CD14-positive monocyte (primary cell): ENCODE data around the gene BIRC5. TPM values are rescaled to one million over a fixed set of nuclear protein-coding genes. Genes with fewer than 3 reads are reported as not detected.

Experiments used
- DNase-seq, 3 donors: peaks; one replicate each; pipeline ENCODE4 v3.0.0-alpha.2; 2011 to 2022
- H2AFZ ChIP-seq: 2 replicates; pipeline ENCODE4 v1.6.0; 2012; ENCODE audit warnings: mild to moderate bottlenecking, low read depth, low read length, inconsistent platforms; ENCODE audit not compliant: insufficient read depth, poor library complexity, severe bottlenecking
- H3K27ac ChIP-seq, 2 donors: 1 replicate in 1 of 2; 2 replicates in 1 of 2; pipeline ENCODE4 v1.5.1; 2012 to 2013; ENCODE audit warnings: low read length in 2 of 2, control low read depth in 1 of 2, inconsistent platforms in 1 of 2, low read depth in 1 of 2, mild to moderate bottlenecking in 1 of 2
- H3K27me3 ChIP-seq, 2 donors: one replicate each; pipeline versions ENCODE4 v1.6.0 to v1.6.1; 2011 to 2013; ENCODE audit warnings: low read length in 2 of 2; ENCODE audit not compliant: control insufficient read depth in 2 of 2, insufficient read depth in 2 of 2
- H3K36me3 ChIP-seq, 2 donors: replicated peaks in 1 of 2; 1 replicate in 1 of 2; 2 replicates in 1 of 2; pipeline versions ENCODE4 v1.5.1 to v1.6.1; 2012 to 2013; ENCODE audit warnings: low read length in 2 of 2, control low read depth in 1 of 2, inconsistent platforms in 1 of 2, mild to moderate bottlenecking in 1 of 2; ENCODE audit not compliant: insufficient read depth in 2 of 2, control insufficient read depth in 1 of 2
- H3K4me1 ChIP-seq, 2 donors: 1 replicate in 1 of 2; 2 replicates in 1 of 2; pipeline versions ENCODE4 v1.5.1 to v1.6.1; 2012 to 2013; ENCODE audit warnings: low read length in 2 of 2, control low read depth in 1 of 2, inconsistent platforms in 1 of 2, mild to moderate bottlenecking in 1 of 2, moderate library complexity in 1 of 2; ENCODE audit not compliant: insufficient read depth in 2 of 2, control insufficient read depth in 1 of 2
- H3K4me2 ChIP-seq: replicated peaks from 2 replicates; pipeline ENCODE3; 2012; ENCODE audit warnings: low read length, moderate library complexity, mild to moderate bottlenecking; ENCODE audit not compliant: poor library complexity, severe bottlenecking; ENCODE audit errors: extremely low read depth
- H3K4me3 ChIP-seq, 3 experiments: fragments of 200-600 bp in 1 of 3; sonication (generic) in 1 of 3; replicated peaks in 1 of 3; 1 replicate in 2 of 3; 2 replicates in 1 of 3; pipeline ENCODE4 v1.5.1; 2011 to 2013; ENCODE audit warnings: low read length in 3 of 3, mild to moderate bottlenecking in 3 of 3, control low read depth in 2 of 3, low read depth in 2 of 3, inconsistent platforms in 1 of 3, moderate library complexity in 1 of 3
- H3K79me2 ChIP-seq: 2 replicates; pipeline ENCODE4 v1.6.0; 2012; ENCODE audit warnings: mild to moderate bottlenecking, control low read depth, inconsistent platforms, low read length, moderate library complexity; ENCODE audit not compliant: insufficient read depth
- H3K9ac ChIP-seq: 2 replicates; pipeline ENCODE4 v1.6.0; 2017; ENCODE audit warnings: low read length, mild to moderate bottlenecking; ENCODE audit not compliant: insufficient read depth, poor library complexity, severe bottlenecking
- H3K9me3 ChIP-seq, 2 donors: replicated peaks in 1 of 2; 1 replicate in 1 of 2; 2 replicates in 1 of 2; pipeline versions ENCODE4 v1.5.1 to v1.6.1; 2012 to 2013; ENCODE audit warnings: low read length in 2 of 2, control low read depth in 1 of 2; ENCODE audit not compliant: control insufficient read depth in 1 of 2, insufficient read depth in 1 of 2
- H4K20me1 ChIP-seq: 2 replicates; pipeline ENCODE4 v1.6.0; 2012; ENCODE audit warnings: mild to moderate bottlenecking, low read length, control low read depth, moderate library complexity; ENCODE audit not compliant: insufficient read depth
- H3K27ac Mint-ChIP-seq, 7 donors: one replicate each; pipeline ENCODE4 v1.8.0; 2020; ENCODE audit warnings: mild to moderate bottlenecking in 7 of 7, mixed read lengths in 7 of 7, moderate library complexity in 6 of 7, inconsistent platforms in 2 of 7
- H3K27me3 Mint-ChIP-seq, 3 donors: one replicate each; pipeline ENCODE4 v1.8.0; 2021 to 2022; ENCODE audit warnings: low read depth in 3 of 3, mild to moderate bottlenecking in 3 of 3, mixed read lengths in 3 of 3, moderate library complexity in 3 of 3, inconsistent platforms in 1 of 3
- H3K36me3 Mint-ChIP-seq, 2 donors: one replicate each; pipeline ENCODE4 v1.8.0; 2020; ENCODE audit warnings: mixed read lengths in 2 of 2, inconsistent platforms in 1 of 2, mild to moderate bottlenecking in 1 of 2
- H3K4me1 Mint-ChIP-seq: one replicate; pipeline ENCODE4 v1.8.0; 2020; ENCODE audit warnings: mild to moderate bottlenecking, mixed read lengths
- H3K4me3 Mint-ChIP-seq, 2 donors: one replicate each; pipeline ENCODE4 v1.8.0; 2020; ENCODE audit warnings: mild to moderate bottlenecking in 2 of 2, mixed read lengths in 2 of 2, moderate library complexity in 1 of 2
- H3K9me3 Mint-ChIP-seq, 7 donors: one replicate each; pipeline ENCODE4 v1.8.0; 2020 to 2022; ENCODE audit warnings: mixed read lengths in 7 of 7, mild to moderate bottlenecking in 6 of 7, moderate library complexity in 6 of 7, inconsistent platforms in 2 of 7
- CTCF ChIP-seq: fragments of 200-600 bp; IDR thresholded peaks from one replicate; pipeline ENCODE4 v1.8.0; 2022; ENCODE audit warnings: antibody characterized with exemption, mild to moderate bottlenecking
- WGBS: methylation state at CpG from one replicate; pipeline ENCODE4 v1.1.5; 2013; ENCODE audit warnings: missing lambda C conversion rate; ENCODE audit not compliant: insufficient coverage; 5-methylcytosine and 5-hydroxymethylcytosine counted together
- intact Hi-C, 2 donors: fragments of 100-400 bp; cut with micrococcal nuclease; formaldehyde crosslinking; loops; one replicate each; pipeline versions ENCODE4 v1.15.0 to v1.15.1; 2023
- polyA plus RNA-seq, 3 donors: library from polyadenylated mRNA; depleted of rRNA in 1 of 3; unstranded in 2 of 3; stranded (reverse) in 1 of 3; fragments of 300-500 nt in 2 of 3; fragments of >200 nt in 1 of 3; fragmentation: Illumina TruSeq in 2 of 3; gene quantifications; 1 replicate in 2 of 3; 2 replicates in 1 of 3; pipeline ENCODE4 v1.2.3, GENCODE V29; 2012 to 2021

BIRC5 gene
- polyA plus RNA-seq, 3 donors, result 0.20 TPM; not detected in 2

DNA sequence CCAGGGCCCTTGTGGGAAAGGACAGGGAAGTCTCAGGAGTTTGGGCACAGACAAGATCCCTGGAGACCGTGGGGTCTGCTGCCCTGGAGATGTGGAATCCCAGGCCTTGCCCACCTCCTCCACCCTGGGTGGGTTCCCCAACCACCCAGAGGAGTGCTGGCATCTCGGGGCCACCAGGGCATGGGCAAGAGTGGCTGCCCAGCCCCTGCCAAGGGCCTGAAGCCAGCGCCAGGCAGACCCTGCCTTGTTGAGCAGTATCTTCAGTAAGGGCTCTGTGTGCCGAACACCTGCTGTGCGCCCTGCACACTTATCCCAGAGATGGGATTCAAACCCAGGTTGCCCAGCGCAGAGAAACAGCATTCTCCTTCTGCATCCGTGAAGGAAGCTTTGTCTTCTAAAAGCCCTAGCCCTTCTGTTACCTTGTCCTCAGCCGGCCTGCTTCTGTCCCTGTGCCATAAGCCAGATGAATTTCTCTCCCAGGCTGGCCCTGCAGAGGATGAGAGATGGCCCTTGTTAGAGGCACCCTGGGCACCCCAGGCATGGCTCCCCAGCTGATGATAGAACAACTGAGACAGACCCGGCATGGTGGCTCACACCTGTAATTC lies 49.8 kb downstream of the BIRC5 start:
- Histone ChIP-seq H3K9ac (peak overlapping the region; percentile 50), H3K4me3 (no peak overlapping the region), H3K36me3 (no peaks in the 10 kb centered on the region), H3K27ac (no peak overlapping the region), H3K9me3 (no peaks in the 10 kb centered on the region), H3K4me1 (peaks cover 28 to 35% of the 10 kb centered on the region in 2 donors), H3K79me2 (no peaks in the 10 kb centered on the region), H3K4me2 (peak overlapping the region; percentile 61), H4K20me1 (no peaks in the 10 kb centered on the region), H2AFZ (peak overlapping the region; percentile 90), H3K27me3 (no peaks in the 10 kb centered on the region)
- H3K9me3 Mint-ChIP-seq, result peaks cover 0 to 2% (median 0%) of the 10 kb centered on the region in 7 donors
- H3K36me3 Mint-ChIP-seq, result no peaks in the 10 kb centered on the region
- H3K27ac Mint-ChIP-seq, result peak overlapping the region in 1 of 7 donors; percentile 68
- TF ChIP-seq CTCF, result no peak
- 95% methylated on average over 8 of the region's 9 CpGs for WGBS
- H3K4me1 Mint-ChIP-seq, result peaks cover 29% of the 10 kb centered on the region
- no peak overlapping the region for H3K4me3 Mint-ChIP-seq
- no peak for DNase-seq
- no peaks in the 10 kb centered on the region for H3K27me3 Mint-ChIP-seq
- intact Hi-C loops, result no loop called here

- peaks cover 24 to 29% of the 10 kb centered on the region in 2 donors for H3K4me1 ChIP-seq
- no peak overlapping the region for H3K27ac ChIP-seq
- no peaks in the 10 kb centered on the region for H3K36me3 ChIP-seq
- no peak overlapping the region for H3K4me2 ChIP-seq
- TF ChIP-seq CTCF, result no peak
- no peak overlapping the region for H2AFZ ChIP-seq
- Mint-ChIP-seq H3K27ac (no peak overlapping the region), H3K36me3 (no peaks in the 10 kb centered on the region), H3K9me3 (peaks cover 0 to 1% (median 0%) of the 10 kb centered on the region in 7 donors), H3K27me3 (no peaks in the 10 kb centered on the region), H3K4me3 (no peak overlapping the region), H3K4me1 (peaks cover 27% of the 10 kb centered on the region)
- no peak for DNase-seq
- WGBS, result no CpG with 5 or more reads among the region's 5 CpGs
- H3K4me3 ChIP-seq, result no peak overlapping the region
- no peaks in the 10 kb centered on the region for H3K79me2 ChIP-seq
- intact Hi-C loops, result no loop called here
- no peaks in the 10 kb centered on the region for H3K9me3 ChIP-seq
- H3K9ac ChIP-seq, result no peak overlapping the region
- no peaks in the 10 kb centered on the region for H3K27me3 ChIP-seq
- H4K20me1 ChIP-seq, result no peaks in the 10 kb centered on the region
Measured at GRCh38 chr17:78264590-78264989, 50.5 kb downstream of the BIRC5 start.
